ENCODE results near the gene ZSWIM2.

GRCh38 chr2:186853951-186854350 is 5.0 kb upstream of the ZSWIM2 start:
- TF ChIP-seq ZFX (IDR thresholded peaks at IDR 0.05) (no peak), CTCF (conservative IDR thresholded peaks at IDR 0.05) (no peak)

Data from C4-2B (cell line).